Uterus (tissue), 4 donors: ENCODE results near the gene CDCA3. TPM values are rescaled to one million over a fixed set of nuclear protein-coding genes. Genes with fewer than 3 reads are reported as not detected.
A peak's percentile ranks its signal among the peaks of the same experiment; 100 is the strongest.
"Not testable (repeated sequence)": the region's sequence is repeated elsewhere in the genome, so short reads cannot be mapped to it uniquely, and the experiment has no call there.

Experiments
- DNase-seq, 2 donors: peaks; one replicate each; pipeline ENCODE4 v3.0.0-alpha.2; 2019 to 2020
- H3K27ac ChIP-seq, 2 donors: fragments of 200-600 bp; sonication (generic); 1 replicate in 1 of 2; 2 replicates in 1 of 2; pipeline ENCODE4 v1.5.1; 2016 to 2018
- H3K27me3 ChIP-seq, 2 donors: fragments of 200-600 bp; sonication (generic); one replicate each; pipeline ENCODE4 v1.5.1; 2018 to 2019; ENCODE audit warnings: control low read depth in 1 of 2
- H3K36me3 ChIP-seq, 2 donors: fragments of 200-600 bp; sonication (generic); one replicate each; pipeline ENCODE4 v1.5.1; 2019; ENCODE audit warnings: control low read depth in 1 of 2
- H3K4me1 ChIP-seq, 2 donors: fragments of 200-600 bp; sonication (generic); one replicate each; pipeline ENCODE4 v1.5.1; 2018 to 2019; ENCODE audit warnings: control low read depth in 1 of 2
- H3K4me3 ChIP-seq, 2 donors: fragments of 200-600 bp; sonication (generic); 1 replicate in 1 of 2; 2 replicates in 1 of 2; pipeline ENCODE4 v1.5.1; 2018 to 2019; ENCODE audit warnings: mild to moderate bottlenecking in 1 of 2
- H3K9me3 ChIP-seq, 2 donors: fragments of 200-600 bp; sonication (generic); one replicate each; pipeline ENCODE4 v1.5.1; 2019; ENCODE audit warnings: control low read depth in 1 of 2
- POLR2A ChIP-seq, 2 donors: fragments of 450-650 bp; IDR thresholded peaks; one replicate each; pipeline ENCODE4 v1.6.1; 2016; ENCODE audit warnings: antibody characterized with exemption in 2 of 2, mild to moderate bottlenecking in 1 of 2, moderate library complexity in 1 of 2
- intact Hi-C: fragments of 100-400 bp; cut with DNase I; formaldehyde crosslinking; loops from one replicate; pipeline ENCODE4 v1.15.1; 2023; ENCODE audit warnings: low total_unique reads
- total RNA-seq, 4 donors: library from RNA; depleted of rRNA in 3 of 4; stranded (reverse); fragments of >200 nt in 3 of 4; gene quantifications; one replicate each; pipeline versions ENCODE4 v1.1.0 to v1.2.4, GENCODE V29; 2014 to 2023
- TF ChIP-seq, protein P1 (sequence below), 4 experiments: fragments of 200-600 bp in 2 of 4; fragments of 450-650 bp in 2 of 4; sonication (generic) in 2 of 4; IDR thresholded peaks; one replicate each; pipeline ENCODE4 v1.5.1; 2016 to 2019; ENCODE audit warnings: antibody characterized with exemption in 4 of 4, mild to moderate bottlenecking in 2 of 4, moderate library complexity in 1 of 4
- donor health status: DM: yes; HTN: yes; CAD: no.

Gene CDCA3
- total RNA-seq, 4 donors from 2014 or later, result 0.76 to 9.6 TPM; not detected in 2

GRCh38 chr12:6868211-6869048, 17.3 kb upstream of the CDCA3 start:
- intact Hi-C loops, result no loop called here
- Histone ChIP-seq H3K4me3 (peak overlapping the region; percentile 67 to 75), H3K27me3 (no peaks in the 10 kb centered on the region), H3K27ac (peak overlapping the region; percentile 94 to 97), H3K9me3 (no peaks in the 10 kb centered on the region), H3K36me3 (no peaks in the 10 kb centered on the region), H3K4me1 (peaks cover 10 to 25% of the 10 kb centered on the region in 2 donors)
- no peak for TF ChIP-seq POLR2A (IDR thresholded peaks at IDR 0.05)
- TF ChIP-seq, protein P1, sequence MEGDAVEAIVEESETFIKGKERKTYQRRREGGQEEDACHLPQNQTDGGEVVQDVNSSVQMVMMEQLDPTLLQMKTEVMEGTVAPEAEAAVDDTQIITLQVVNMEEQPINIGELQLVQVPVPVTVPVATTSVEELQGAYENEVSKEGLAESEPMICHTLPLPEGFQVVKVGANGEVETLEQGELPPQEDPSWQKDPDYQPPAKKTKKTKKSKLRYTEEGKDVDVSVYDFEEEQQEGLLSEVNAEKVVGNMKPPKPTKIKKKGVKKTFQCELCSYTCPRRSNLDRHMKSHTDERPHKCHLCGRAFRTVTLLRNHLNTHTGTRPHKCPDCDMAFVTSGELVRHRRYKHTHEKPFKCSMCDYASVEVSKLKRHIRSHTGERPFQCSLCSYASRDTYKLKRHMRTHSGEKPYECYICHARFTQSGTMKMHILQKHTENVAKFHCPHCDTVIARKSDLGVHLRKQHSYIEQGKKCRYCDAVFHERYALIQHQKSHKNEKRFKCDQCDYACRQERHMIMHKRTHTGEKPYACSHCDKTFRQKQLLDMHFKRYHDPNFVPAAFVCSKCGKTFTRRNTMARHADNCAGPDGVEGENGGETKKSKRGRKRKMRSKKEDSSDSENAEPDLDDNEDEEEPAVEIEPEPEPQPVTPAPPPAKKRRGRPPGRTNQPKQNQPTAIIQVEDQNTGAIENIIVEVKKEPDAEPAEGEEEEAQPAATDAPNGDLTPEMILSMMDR (IDR thresholded peaks at IDR 0.05), result no peak
- DNase-seq, result no peak

- Histone ChIP-seq H3K27me3 (no peaks in the 10 kb centered on the region), H3K36me3 (no peaks in the 10 kb centered on the region), H3K4me3 (peak within 1 kb of the TSS; percentile 67 to 75), H3K9me3 (no peaks in the 10 kb centered on the region), H3K27ac (peak within 1 kb of the TSS; percentile 94 to 97), H3K4me1 (peaks cover 10 to 25% of the 10 kb centered on the region in 2 donors)
- TF ChIP-seq, protein P1 (IDR thresholded peaks at IDR 0.05), result peak in 1 of 4 experiments; percentile 28
- peak; percentile 94 to 98 for TF ChIP-seq POLR2A (IDR thresholded peaks at IDR 0.05)
- peak; percentile 87 to 89 for DNase-seq
- intact Hi-C loops, result no loop called here
These were observed 16.5 kb upstream of the CDCA3 start, which contains the start of gene TPI1 for GRCh38 chr12:6867413-6868210. TPI1 (plus strand) TSS chr12:6867531; CDS start chr12:6867567, 36 bp downstream.

DNA sequence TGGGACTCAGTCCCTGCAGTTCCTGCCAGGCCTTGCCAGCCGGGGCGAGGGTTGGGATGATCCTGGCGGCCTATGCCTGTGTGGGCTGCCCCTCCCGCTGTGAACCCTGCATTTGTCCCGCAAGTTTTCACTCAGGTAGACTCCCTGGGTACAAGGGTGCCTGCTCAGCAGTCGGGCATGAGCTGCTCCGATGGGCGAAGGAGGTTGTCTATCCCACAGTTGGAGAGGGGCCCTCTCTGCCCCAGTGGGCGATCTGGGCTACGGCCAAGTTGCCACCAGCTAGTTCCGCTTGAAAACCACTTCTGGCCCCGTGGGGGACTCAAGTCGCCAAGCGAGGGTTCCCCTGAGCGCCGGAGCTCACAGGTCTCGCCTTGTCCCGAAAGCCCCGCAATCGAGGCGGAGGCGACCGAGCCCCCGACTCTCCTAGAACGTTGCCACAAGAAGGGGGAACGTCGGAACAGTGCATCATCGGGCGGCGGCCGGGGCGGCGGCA, 15.9 kb upstream of the CDCA3 start:
- no peaks in the 10 kb centered on the region for H3K36me3 ChIP-seq
- intact Hi-C loops, result no loop called here
- no peak for TF ChIP-seq POLR2A (IDR thresholded peaks at IDR 0.05)
- TF ChIP-seq, protein P1 (IDR thresholded peaks at IDR 0.05), result no peak
- peak overlapping the region; percentile 67 to 75 for H3K4me3 ChIP-seq
- no peaks in the 10 kb centered on the region for H3K27me3 ChIP-seq
- peaks cover 10 to 24% of the 10 kb centered on the region in 2 donors for H3K4me1 ChIP-seq
- no peak for DNase-seq
- H3K9me3 ChIP-seq, result no peaks in the 10 kb centered on the region
- H3K27ac ChIP-seq, result peak overlapping the region; percentile 94 to 97

GRCh38 chr12:6866163-6866919, 15.3 kb upstream of the CDCA3 start:
- peak in 1 of 2 donors; percentile 49 for DNase-seq
- Histone ChIP-seq H3K27me3 (no peaks in the 10 kb centered on the region), H3K4me3 (peak overlapping the region in 1 of 2 donors; percentile 75), H3K36me3 (no peaks in the 10 kb centered on the region), H3K27ac (peak overlapping the region; percentile 94 to 97), H3K9me3 (no peaks in the 10 kb centered on the region), H3K4me1 (peaks cover 5 to 18% of the 10 kb centered on the region in 2 donors)
- TF ChIP-seq, protein P1 (IDR thresholded peaks at IDR 0.05), result no peak
- no peak for TF ChIP-seq POLR2A (IDR thresholded peaks at IDR 0.05)
- intact Hi-C loops, result no loop called here

DNA sequence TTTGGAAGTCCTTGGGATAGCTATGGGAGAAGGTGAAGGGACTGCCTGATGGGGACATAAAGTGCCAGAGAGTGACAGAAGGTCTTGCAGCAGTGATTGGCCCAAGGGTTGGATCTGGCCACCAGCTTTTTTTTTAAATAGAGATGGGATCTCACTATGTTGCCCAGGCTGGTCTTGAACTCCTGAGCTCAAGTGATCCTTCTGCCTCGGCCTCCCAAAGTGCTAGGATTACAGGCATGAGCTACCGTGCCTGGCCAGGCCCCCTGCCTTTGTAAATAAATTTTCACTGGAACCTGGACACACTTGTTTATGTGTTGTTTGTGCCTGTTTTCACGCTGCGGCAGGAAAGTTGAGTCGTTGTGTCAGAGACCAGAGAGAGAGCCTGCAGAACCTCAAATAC, 14.2 kb upstream of the CDCA3 start:
- H3K4me1 ChIP-seq, result peaks cover 5 to 13% of the 10 kb centered on the region in 2 donors
- intact Hi-C loops, H3K27me3 ChIP-seq, H3K27ac ChIP-seq, DNase-seq, H3K36me3 ChIP-seq, H3K9me3 ChIP-seq, H3K4me3 ChIP-seq: not testable (repeated sequence)
